ENCODE measurements around the gene LZTR1. TPM values are rescaled to one million over a fixed set of nuclear protein-coding genes. Genes with fewer than 3 reads are reported as not detected.

The LZTR1 gene
- total and polyA plus RNA-seq, 2 experiments from 2014 or later = 41.3 to 50.4 TPM

- peak overlapping the region; percentile 98 for H3K4me2 ChIP-seq
- no peak overlapping the region for H3K27ac ChIP-seq
- WGBS (ENCODE audit: low lambda C conversion rate, missing lambda C conversion rate) = 96% methylated on average over 27 of the region's 27 CpGs
These were observed 17.5 kb downstream of the LZTR1 start for GRCh38 chr22:20999350-21000206.

GRCh38 chr22:21000207-21000986, 18.3 kb downstream of the LZTR1 start:
- Histone ChIP-seq H3K9me2 (replicated peaks; ENCODE audit: insufficient read depth) (no peaks in the 10 kb centered on the region), H4K20me1 (ENCODE audit: insufficient read depth, poor library complexity, severe bottlenecking) (no peaks in the 10 kb centered on the region), H3K36me3 (replicated peaks; ENCODE audit: insufficient read depth, low read depth) (no peaks in the 10 kb centered on the region), H3K4me2 (peak overlapping the region; percentile 98), H3K4me1 (ENCODE audit: insufficient read depth) (peaks cover 21% of the 10 kb centered on the region), H3K79me2 (peaks cover 33% of the 10 kb centered on the region), H3K4me3 (peak overlapping the region; percentile 59), H3K27ac (no peak overlapping the region), H3K27me3 (no peaks in the 10 kb centered on the region), H3K9me3 (ENCODE audit: low read depth) (no peaks in the 10 kb centered on the region), H2AFZ (no peak overlapping the region)
- 75% methylated on average over 22 of the region's 22 CpGs for WGBS (ENCODE audit: low lambda C conversion rate, missing lambda C conversion rate)
- TF ChIP-seq CTCF (IDR thresholded peaks at IDR 0.05; ENCODE audit: poor library complexity) (no peak), EZH2 (IDR thresholded peaks at IDR 0.05; ENCODE audit: borderline replicate concordance) (no peak), EZH2phosphoT487 (IDR thresholded peaks at IDR 0.05; ENCODE audit: low read depth, severe bottlenecking, unreplicated experiment) (no peak)
- DNase-seq (ENCODE audit: low spot score) = no peak

More at GRCh38 chr22:20999350-21000206, 17.5 kb downstream of the LZTR1 start:
- peaks cover 21% of the 10 kb centered on the region for H3K4me1 ChIP-seq (ENCODE audit: insufficient read depth)
- no peak overlapping the region for H2AFZ ChIP-seq
- no peak for DNase-seq (ENCODE audit: low spot score)
- H3K4me3 ChIP-seq = no peak overlapping the region
- no peaks in the 10 kb centered on the region for H3K36me3 ChIP-seq (replicated peaks; ENCODE audit: insufficient read depth, low read depth)
- peaks cover 33% of the 10 kb centered on the region for H3K79me2 ChIP-seq
- no peaks in the 10 kb centered on the region for H3K27me3 ChIP-seq
- H3K9me3 ChIP-seq (ENCODE audit: low read depth) = no peaks in the 10 kb centered on the region
- no peaks in the 10 kb centered on the region for H4K20me1 ChIP-seq (ENCODE audit: insufficient read depth, poor library complexity, severe bottlenecking)
- TF ChIP-seq EZH2phosphoT487 (IDR thresholded peaks at IDR 0.05; ENCODE audit: low read depth, severe bottlenecking, unreplicated experiment) (no peak), EZH2 (IDR thresholded peaks at IDR 0.05; ENCODE audit: borderline replicate concordance) (no peak), CTCF (IDR thresholded peaks at IDR 0.05; ENCODE audit: poor library complexity) (no peak)
- no peaks in the 10 kb centered on the region for H3K9me2 ChIP-seq (replicated peaks; ENCODE audit: insufficient read depth)

GRCh38 chr22:21000987-21001600, 19.0 kb downstream of the LZTR1 start:
- TF ChIP-seq CTCF (IDR thresholded peaks at IDR 0.05; ENCODE audit: poor library complexity) (no peak), EZH2 (IDR thresholded peaks at IDR 0.05; ENCODE audit: borderline replicate concordance) (no peak), EZH2phosphoT487 (IDR thresholded peaks at IDR 0.05; ENCODE audit: low read depth, severe bottlenecking, unreplicated experiment) (no peak)

More at GRCh38 chr22:21000987-21001600, 19.0 kb downstream of the LZTR1 start:
- H3K27me3 ChIP-seq = no peaks in the 10 kb centered on the region
- H4K20me1 ChIP-seq (ENCODE audit: insufficient read depth, poor library complexity, severe bottlenecking) = no peaks in the 10 kb centered on the region
- no peaks in the 10 kb centered on the region for H3K36me3 ChIP-seq (replicated peaks; ENCODE audit: insufficient read depth, low read depth)
- H3K79me2 ChIP-seq = peaks cover 33% of the 10 kb centered on the region
- H3K4me2 ChIP-seq = peak overlapping the region; percentile 98
- H3K9me2 ChIP-seq (replicated peaks; ENCODE audit: insufficient read depth) = no peaks in the 10 kb centered on the region
- peaks cover 21% of the 10 kb centered on the region for H3K4me1 ChIP-seq (ENCODE audit: insufficient read depth)
- peak overlapping the region; percentile 75 for H2AFZ ChIP-seq
- H3K9me3 ChIP-seq (ENCODE audit: low read depth) = no peaks in the 10 kb centered on the region
- no peak for DNase-seq (ENCODE audit: low spot score)
- peak overlapping the region; percentile 99 for H3K27ac ChIP-seq
- peak overlapping the region; percentile 59 for H3K4me3 ChIP-seq
- WGBS (ENCODE audit: low lambda C conversion rate, missing lambda C conversion rate) = 24% methylated on average over 25 of the region's 26 CpGs

Measured in hepatocyte (in vitro differentiated cells).